GM19025 (cell line): ENCODE data around the gene FAM219A.

Source experiments
- ATAC-seq: cut with Tn5 transposase; IDR thresholded peaks from one replicate; pipeline ENCODE4 v1.9.1; 2021; ENCODE audit warnings: mild to moderate bottlenecking, low read depth, moderate library complexity; ENCODE audit not compliant: unreplicated experiment

FAM219A gene

GRCh38 chr9:34406219-34406618 is 52.2 kb downstream of the FAM219A start:
- ATAC-seq: no peak

GRCh38 chr9:34405719-34406118 is 52.7 kb downstream of the FAM219A start:
- ATAC-seq: no peak

GRCh38 chr9:34403554-34404380 is 54.6 kb downstream of the FAM219A start:
- ATAC-seq: no peak

GRCh38 chr9:34400686-34401602 is 57.4 kb downstream of the FAM219A start:
- no peak for ATAC-seq

- ATAC-seq: no peak
These were observed 58.1 kb downstream of the FAM219A start for GRCh38 chr9:34400275-34400674.

- no peak for ATAC-seq
These were observed 58.6 kb downstream of the FAM219A start for GRCh38 chr9:34399729-34400128.

GRCh38 chr9:34398875-34399274 is 59.5 kb downstream of the FAM219A start:
- ATAC-seq: no peak

GRCh38 chr9:34396276-34397214 is 61.8 kb downstream of the FAM219A start:
- no peak for ATAC-seq

GRCh38 chr9:34392511-34392910 is 65.9 kb downstream of the FAM219A start:
- ATAC-seq: no peak

- ATAC-seq: no peak
These were observed 71.1 kb downstream of the FAM219A start for GRCh38 chr9:34387239-34387638.

- no peak for ATAC-seq
These were observed 71.7 kb downstream of the FAM219A start for GRCh38 chr9:34386656-34387055.

GRCh38 chr9:34385561-34386230 is 72.7 kb downstream of the FAM219A start:
- ATAC-seq: no peak

GRCh38 chr9:34384368-34385165 is 73.8 kb downstream of the FAM219A start:
- ATAC-seq: no peak

- no peak for ATAC-seq
These were observed 74.5 kb downstream of the FAM219A start for GRCh38 chr9:34383904-34384303.

GRCh38 chr9:34382879-34383278 is 75.5 kb downstream of the FAM219A start:
- ATAC-seq: no peak

- ATAC-seq: no peak
These were observed 76.3 kb downstream of the FAM219A start for GRCh38 chr9:34382054-34382453.

- no peak for ATAC-seq
These were observed 77.0 kb downstream of the FAM219A start for GRCh38 chr9:34381323-34381722.

- peak; percentile 41 for ATAC-seq
These were observed 77.7 kb downstream of the FAM219A start for GRCh38 chr9:34380511-34381315.
